ENCODE measurements around the gene ZNF680.
"Not testable (repeated sequence)": the region's sequence is repeated elsewhere in the genome, so short reads cannot be mapped to it uniquely, and the experiment has no call there.

The ZNF680 gene

GRCh38 chr7:64562626-64563278, at the start of gene ZNF680:
ZNF680 (minus strand) TSS chr7:64563071; CDS start chr7:64562954, 117 bp downstream.
- peak; percentile 99 for DNase-seq (ENCODE audit: low spot score)

GRCh38 chr7:64612452-64612851, 49.6 kb upstream of the ZNF680 start:
- no peak for DNase-seq (ENCODE audit: low spot score)

GRCh38 chr7:64611717-64612116, 48.8 kb upstream of the ZNF680 start:
- no peak for DNase-seq (ENCODE audit: low spot score)

- no peak for DNase-seq (ENCODE audit: low spot score)
Measured at GRCh38 chr7:64610997-64611396, 48.1 kb upstream of the ZNF680 start.

- DNase-seq (ENCODE audit: low spot score) = no peak
Measured at GRCh38 chr7:64608116-64608910, 45.4 kb upstream of the ZNF680 start.

GRCh38 chr7:64606385-64606784, 43.5 kb upstream of the ZNF680 start:
- no peak for DNase-seq (ENCODE audit: low spot score)

- no peak for DNase-seq (ENCODE audit: low spot score)
Measured at GRCh38 chr7:64603271-64603670, 40.4 kb upstream of the ZNF680 start.

GRCh38 chr7:64602518-64602917, 39.6 kb upstream of the ZNF680 start:
- no peak for DNase-seq (ENCODE audit: low spot score)

GRCh38 chr7:64602086-64602485, 39.2 kb upstream of the ZNF680 start:
- DNase-seq (ENCODE audit: low spot score) = no peak

GRCh38 chr7:64599359-64599758, 36.5 kb upstream of the ZNF680 start:
- DNase-seq (ENCODE audit: low spot score) = no peak

- DNase-seq (ENCODE audit: low spot score) = no peak
Measured at GRCh38 chr7:64590971-64591370, 28.1 kb upstream of the ZNF680 start.

GRCh38 chr7:64581926-64582894, 19.3 kb upstream of the ZNF680 start:
- no peak for DNase-seq (ENCODE audit: low spot score)

- DNase-seq (ENCODE audit: low spot score) = no peak
Measured at GRCh38 chr7:64581391-64581790, 18.5 kb upstream of the ZNF680 start.

- no peak for DNase-seq (ENCODE audit: low spot score)
Measured at GRCh38 chr7:64574540-64575099, 11.7 kb upstream of the ZNF680 start.

- not testable (repeated sequence) for DNase-seq (ENCODE audit: low spot score)
Measured at GRCh38 chr7:64570284-64570605, 7.4 kb upstream of the ZNF680 start.

- not testable (repeated sequence) for DNase-seq (ENCODE audit: low spot score)
Measured at GRCh38 chr7:64569372-64570283, 6.8 kb upstream of the ZNF680 start.

GRCh38 chr7:64562256-64562625, 630 bp downstream of the ZNF680 start:
- DNase-seq (ENCODE audit: low spot score) = peak; percentile 25

- no peak for DNase-seq (ENCODE audit: low spot score)
Measured at GRCh38 chr7:64559206-64559605, 3.7 kb downstream of the ZNF680 start.

- DNase-seq (ENCODE audit: low spot score) = no peak
Measured at GRCh38 chr7:64558781-64559180, 4.1 kb downstream of the ZNF680 start.

- no peak for DNase-seq (ENCODE audit: low spot score)
Measured at GRCh38 chr7:64558323-64558705, 4.6 kb downstream of the ZNF680 start.
